Upper lobe of left lung (tissue), 4 donors: ENCODE data around the gene CLDN14.

Experiments used
- POLR2A ChIP-seq, 4 donors: fragments of 450-650 bp; IDR thresholded peaks; one replicate each; pipeline ENCODE4 v1.5.1; 2016 to 2017; ENCODE audit warnings: antibody characterized with exemption in 4 of 4, mild to moderate bottlenecking in 2 of 4
- TF ChIP-seq, protein P1 (sequence below), 6 experiments: fragments of 450-650 bp in 4 of 6; fragments of 200-600 bp in 2 of 6; sonication (generic) in 2 of 6; IDR thresholded peaks; one replicate each; pipeline ENCODE4 v1.5.1; 2016 to 2019; ENCODE audit warnings: antibody characterized with exemption in 6 of 6

DNA sequence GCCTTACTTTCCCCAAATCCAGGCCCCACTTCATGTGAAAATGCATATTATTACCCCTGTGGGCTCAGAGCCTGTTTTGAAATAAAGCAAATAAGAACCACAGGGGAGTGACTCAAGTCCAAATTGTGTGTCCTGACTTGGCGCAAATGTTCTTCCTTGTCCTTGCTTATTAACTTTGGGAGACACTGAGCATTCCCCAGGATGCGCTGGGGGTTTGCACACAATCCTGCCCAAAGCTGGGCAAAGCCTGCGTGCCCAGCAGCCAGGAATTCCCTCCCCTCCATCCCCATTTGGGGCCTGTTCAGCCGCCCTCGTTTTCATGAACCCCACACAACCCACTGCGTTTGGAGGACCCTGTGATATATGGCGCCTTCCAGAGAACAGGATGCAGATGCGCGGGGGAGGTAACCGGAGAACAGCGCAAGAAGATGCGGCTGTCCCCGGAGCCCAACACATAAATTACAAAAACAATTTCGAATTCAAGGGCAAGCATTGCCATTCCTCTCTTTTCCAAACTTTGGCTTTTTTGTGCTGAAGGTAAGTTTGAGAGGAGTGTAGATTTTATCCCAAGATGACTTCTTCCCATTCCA, 42.4 kb upstream of the CLDN14 start:
- no peak for TF ChIP-seq POLR2A (IDR thresholded peaks at IDR 0.05)
- TF ChIP-seq, protein P1, sequence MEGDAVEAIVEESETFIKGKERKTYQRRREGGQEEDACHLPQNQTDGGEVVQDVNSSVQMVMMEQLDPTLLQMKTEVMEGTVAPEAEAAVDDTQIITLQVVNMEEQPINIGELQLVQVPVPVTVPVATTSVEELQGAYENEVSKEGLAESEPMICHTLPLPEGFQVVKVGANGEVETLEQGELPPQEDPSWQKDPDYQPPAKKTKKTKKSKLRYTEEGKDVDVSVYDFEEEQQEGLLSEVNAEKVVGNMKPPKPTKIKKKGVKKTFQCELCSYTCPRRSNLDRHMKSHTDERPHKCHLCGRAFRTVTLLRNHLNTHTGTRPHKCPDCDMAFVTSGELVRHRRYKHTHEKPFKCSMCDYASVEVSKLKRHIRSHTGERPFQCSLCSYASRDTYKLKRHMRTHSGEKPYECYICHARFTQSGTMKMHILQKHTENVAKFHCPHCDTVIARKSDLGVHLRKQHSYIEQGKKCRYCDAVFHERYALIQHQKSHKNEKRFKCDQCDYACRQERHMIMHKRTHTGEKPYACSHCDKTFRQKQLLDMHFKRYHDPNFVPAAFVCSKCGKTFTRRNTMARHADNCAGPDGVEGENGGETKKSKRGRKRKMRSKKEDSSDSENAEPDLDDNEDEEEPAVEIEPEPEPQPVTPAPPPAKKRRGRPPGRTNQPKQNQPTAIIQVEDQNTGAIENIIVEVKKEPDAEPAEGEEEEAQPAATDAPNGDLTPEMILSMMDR (IDR thresholded peaks at IDR 0.05), result no peak
